Activated gamma-delta T cell (primary cell): ENCODE data around the gene ITGB2.
"Not testable (repeated sequence)": the region's sequence is repeated elsewhere in the genome, so short reads cannot be mapped to it uniquely, and the experiment has no call there.

Experiments used
- DNase-seq: peaks from one replicate; lab custom pipeline; 2025; lab: John Stamatoyannopoulos, UW

The ITGB2 gene

GRCh38 chr21:44926331-44927101 is 5.8 kb upstream of the ITGB2 start:
- no peak for DNase-seq

- DNase-seq = no peak
These were observed 4.7 kb upstream of the ITGB2 start for GRCh38 chr21:44925378-44925755.

- no peak for DNase-seq
These were observed 4.1 kb upstream of the ITGB2 start for GRCh38 chr21:44924606-44925377.

GRCh38 chr21:44923480-44924084 is 2.9 kb upstream of the ITGB2 start:
- DNase-seq = no peak

GRCh38 chr21:44921928-44922327 is 1.2 kb upstream of the ITGB2 start:
- no peak for DNase-seq

- no peak for DNase-seq
These were observed 596 bp downstream of the ITGB2 start for GRCh38 chr21:44919913-44920693.

- DNase-seq = no peak
These were observed 1.4 kb downstream of the ITGB2 start for GRCh38 chr21:44919111-44919912.

- no peak for DNase-seq
These were observed 2.1 kb downstream of the ITGB2 start for GRCh38 chr21:44918581-44919033.

GRCh38 chr21:44918107-44918470 is 2.6 kb downstream of the ITGB2 start:
- no peak for DNase-seq

- no peak for DNase-seq
These were observed 3.1 kb downstream of the ITGB2 start for GRCh38 chr21:44917446-44918106.

- DNase-seq = no peak
These were observed 3.7 kb downstream of the ITGB2 start for GRCh38 chr21:44916965-44917364.

GRCh38 chr21:44914176-44914874 is 6.4 kb downstream of the ITGB2 start:
- no peak for DNase-seq

GRCh38 chr21:44913425-44914175 is 7.1 kb downstream of the ITGB2 start:
- no peak for DNase-seq

- DNase-seq = not testable (repeated sequence)
These were observed 7.9 kb downstream of the ITGB2 start for GRCh38 chr21:44912506-44913412.

GRCh38 chr21:44912158-44912473 is 8.6 kb downstream of the ITGB2 start:
- DNase-seq = no peak

- DNase-seq = no peak
These were observed 9.1 kb downstream of the ITGB2 start for GRCh38 chr21:44911384-44912157.

- no peak for DNase-seq
These were observed 9.7 kb downstream of the ITGB2 start for GRCh38 chr21:44911068-44911383.
